K562 (cell line): ENCODE results near the gene ANKRD65. TPM values are rescaled to one million over a fixed set of nuclear protein-coding genes. Genes with fewer than 3 reads are reported as not detected.

Source experiments
- BRD4 ChIP-seq: fragments of 200-600 bp; sonication (generic); IDR thresholded peaks from 2 replicates; pipeline ENCODE4 v1.6.1; 2017; ENCODE audit warnings: inconsistent platforms
- CEBPB ChIP-seq: fragments of 450-650 bp; IDR thresholded peaks from 2 replicates; pipeline ENCODE4 v1.6.1; 2016; ENCODE audit warnings: missing genetic modification characterization, missing compliant biosample characterization
- HNRNPLL ChIP-seq: fragments of 200-400 bp; formaldehyde crosslinking; IDR thresholded peaks from 2 replicates; pipeline ENCODE4 v1.6.1; 2017; ENCODE audit warnings: low read length, low read depth, mild to moderate bottlenecking; ENCODE audit not compliant: poor library complexity, severe bottlenecking
- MBD2 ChIP-seq: sonication (generic); IDR thresholded peaks from 2 replicates; pipeline ENCODE4 v1.6.1; 2016; ENCODE audit warnings: low read depth, borderline replicate concordance
- ZNF717 ChIP-seq: fragments of 250-450 bp; sonication (Bioruptor Pico); IDR thresholded peaks from 2 replicates; pipeline ENCODE4 v1.5.0; 2021
- polyA plus RNA-seq, 8 experiments: library from polyadenylated mRNA; depleted of rRNA in 4 of 8; stranded (reverse) in 5 of 8; unstranded in 3 of 8; fragments of >200 nt; fragmentation: Nextera tagmentation in 2 of 8; fragmentation: Illumina TruSeq in 1 of 8; extraction: Ambion mirVana in 2 of 8; extraction: Trizol in 1 of 8; gene quantifications; 2 replicates each; pipeline versions ENCODE4 v1.2.1 to v1.2.3, GENCODE V29; 2011 to 2014; ENCODE audit warnings: inconsistent platforms in 1 of 8, missing spikeins in 1 of 8
- total RNA-seq, 7 experiments: library from RNA; depleted of rRNA in 6 of 7; stranded (reverse); fragments of >200 nt in 6 of 7; fragmentation: Illumina TruSeq in 2 of 7; extraction: Trizol in 2 of 7; gene quantifications; 2 replicates each; pipeline versions ENCODE4 v1.2.1 to v1.2.3, GENCODE V29; 2011 to 2021; ENCODE audit warnings: low replicate concordance in 1 of 7
- TF ChIP-seq, protein P1 (sequence below), 2 experiments: fragments of 450-650 bp; IDR thresholded peaks; 2 replicates each; pipeline ENCODE4 v1.6.1; 2018; ENCODE audit warnings: mild to moderate bottlenecking in 2 of 2, low read depth in 1 of 2; ENCODE audit not compliant: partially characterized antibody in 2 of 2
- TF ChIP-seq, protein P2 (sequence below): sonication (generic); formaldehyde crosslinking; IDR thresholded peaks from 2 replicates; pipeline ENCODE4 v1.8.0; 2022; ENCODE audit warnings: mild to moderate bottlenecking, missing genetic modification reagents, borderline replicate concordance

ANKRD65 gene
- total and polyA plus RNA-seq, 9 of the 15 experiments (the other 6 are each of a cell fraction or from before 2014, with no cell fraction given) = not detected

DNA sequence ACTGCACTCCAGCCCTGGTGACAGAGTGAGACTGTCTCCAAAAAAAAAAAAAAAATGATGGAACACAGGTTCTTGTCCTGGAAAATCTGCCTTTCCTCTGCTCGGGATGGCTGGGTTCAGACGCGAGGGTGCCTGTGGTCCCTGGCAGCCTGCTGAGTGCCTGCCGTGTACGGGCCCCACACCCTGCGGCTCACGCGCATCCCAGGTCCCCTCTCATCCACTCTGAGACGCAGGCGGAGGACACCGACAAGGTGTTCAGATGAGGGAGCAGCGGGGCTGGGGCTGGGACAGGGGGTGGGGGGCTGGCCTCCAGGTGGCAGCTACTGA, 4.3 kb upstream of the ANKRD65 start (continued):
- TF ChIP-seq, protein P1, sequence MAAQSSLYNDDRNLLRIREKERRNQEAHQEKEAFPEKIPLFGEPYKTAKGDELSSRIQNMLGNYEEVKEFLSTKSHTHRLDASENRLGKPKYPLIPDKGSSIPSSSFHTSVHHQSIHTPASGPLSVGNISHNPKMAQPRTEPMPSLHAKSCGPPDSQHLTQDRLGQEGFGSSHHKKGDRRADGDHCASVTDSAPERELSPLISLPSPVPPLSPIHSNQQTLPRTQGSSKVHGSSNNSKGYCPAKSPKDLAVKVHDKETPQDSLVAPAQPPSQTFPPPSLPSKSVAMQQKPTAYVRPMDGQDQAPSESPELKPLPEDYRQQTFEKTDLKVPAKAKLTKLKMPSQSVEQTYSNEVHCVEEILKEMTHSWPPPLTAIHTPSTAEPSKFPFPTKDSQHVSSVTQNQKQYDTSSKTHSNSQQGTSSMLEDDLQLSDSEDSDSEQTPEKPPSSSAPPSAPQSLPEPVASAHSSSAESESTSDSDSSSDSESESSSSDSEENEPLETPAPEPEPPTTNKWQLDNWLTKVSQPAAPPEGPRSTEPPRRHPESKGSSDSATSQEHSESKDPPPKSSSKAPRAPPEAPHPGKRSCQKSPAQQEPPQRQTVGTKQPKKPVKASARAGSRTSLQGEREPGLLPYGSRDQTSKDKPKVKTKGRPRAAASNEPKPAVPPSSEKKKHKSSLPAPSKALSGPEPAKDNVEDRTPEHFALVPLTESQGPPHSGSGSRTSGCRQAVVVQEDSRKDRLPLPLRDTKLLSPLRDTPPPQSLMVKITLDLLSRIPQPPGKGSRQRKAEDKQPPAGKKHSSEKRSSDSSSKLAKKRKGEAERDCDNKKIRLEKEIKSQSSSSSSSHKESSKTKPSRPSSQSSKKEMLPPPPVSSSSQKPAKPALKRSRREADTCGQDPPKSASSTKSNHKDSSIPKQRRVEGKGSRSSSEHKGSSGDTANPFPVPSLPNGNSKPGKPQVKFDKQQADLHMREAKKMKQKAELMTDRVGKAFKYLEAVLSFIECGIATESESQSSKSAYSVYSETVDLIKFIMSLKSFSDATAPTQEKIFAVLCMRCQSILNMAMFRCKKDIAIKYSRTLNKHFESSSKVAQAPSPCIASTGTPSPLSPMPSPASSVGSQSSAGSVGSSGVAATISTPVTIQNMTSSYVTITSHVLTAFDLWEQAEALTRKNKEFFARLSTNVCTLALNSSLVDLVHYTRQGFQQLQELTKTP (IDR thresholded peaks at IDR 0.05; ENCODE audit: low read depth in 1 of 2, partially characterized antibody in 2 of 2) = no peak
- TF ChIP-seq, protein P2, sequence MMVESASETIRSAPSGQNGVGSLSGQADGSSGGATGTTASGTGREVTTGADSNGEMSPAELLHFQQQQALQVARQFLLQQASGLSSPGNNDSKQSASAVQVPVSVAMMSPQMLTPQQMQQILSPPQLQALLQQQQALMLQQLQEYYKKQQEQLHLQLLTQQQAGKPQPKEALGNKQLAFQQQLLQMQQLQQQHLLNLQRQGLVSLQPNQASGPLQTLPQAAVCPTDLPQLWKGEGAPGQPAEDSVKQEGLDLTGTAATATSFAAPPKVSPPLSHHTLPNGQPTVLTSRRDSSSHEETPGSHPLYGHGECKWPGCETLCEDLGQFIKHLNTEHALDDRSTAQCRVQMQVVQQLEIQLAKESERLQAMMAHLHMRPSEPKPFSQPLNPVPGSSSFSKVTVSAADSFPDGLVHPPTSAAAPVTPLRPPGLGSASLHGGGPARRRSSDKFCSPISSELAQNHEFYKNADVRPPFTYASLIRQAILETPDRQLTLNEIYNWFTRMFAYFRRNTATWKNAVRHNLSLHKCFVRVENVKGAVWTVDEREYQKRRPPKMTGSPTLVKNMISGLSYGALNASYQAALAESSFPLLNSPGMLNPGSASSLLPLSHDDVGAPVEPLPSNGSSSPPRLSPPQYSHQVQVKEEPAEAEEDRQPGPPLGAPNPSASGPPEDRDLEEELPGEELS = no peak
- TF ChIP-seq BRD4 (no peak), MBD2 (no peak), ZNF717 (CRISPR knock-in tag) (no peak), HNRNPLL (no peak), CEBPB (no peak)
